Measurements from ENCODE around the gene RBM6.

DNA sequence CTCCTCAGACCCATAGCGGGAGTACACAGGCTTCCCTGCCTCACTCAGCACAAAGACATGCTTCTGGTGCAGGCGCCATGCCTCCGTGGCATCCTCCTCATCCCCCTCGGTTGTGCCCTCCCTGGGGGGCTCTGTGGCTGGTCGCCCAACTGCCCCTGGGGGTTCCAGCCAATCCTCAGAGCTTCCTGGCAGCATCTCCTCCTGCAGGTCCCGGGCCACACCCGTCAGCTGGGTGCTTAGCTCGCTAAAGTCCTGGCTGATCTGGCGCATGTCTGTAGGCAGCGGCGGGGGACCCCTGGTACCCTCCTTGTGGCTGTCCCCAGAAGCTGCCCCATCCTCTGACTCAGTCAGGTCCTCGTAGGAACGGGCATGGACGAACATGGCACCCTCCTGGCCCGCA, 28.3 kb upstream of the RBM6 start:
- TF ChIP-seq, protein P1, sequence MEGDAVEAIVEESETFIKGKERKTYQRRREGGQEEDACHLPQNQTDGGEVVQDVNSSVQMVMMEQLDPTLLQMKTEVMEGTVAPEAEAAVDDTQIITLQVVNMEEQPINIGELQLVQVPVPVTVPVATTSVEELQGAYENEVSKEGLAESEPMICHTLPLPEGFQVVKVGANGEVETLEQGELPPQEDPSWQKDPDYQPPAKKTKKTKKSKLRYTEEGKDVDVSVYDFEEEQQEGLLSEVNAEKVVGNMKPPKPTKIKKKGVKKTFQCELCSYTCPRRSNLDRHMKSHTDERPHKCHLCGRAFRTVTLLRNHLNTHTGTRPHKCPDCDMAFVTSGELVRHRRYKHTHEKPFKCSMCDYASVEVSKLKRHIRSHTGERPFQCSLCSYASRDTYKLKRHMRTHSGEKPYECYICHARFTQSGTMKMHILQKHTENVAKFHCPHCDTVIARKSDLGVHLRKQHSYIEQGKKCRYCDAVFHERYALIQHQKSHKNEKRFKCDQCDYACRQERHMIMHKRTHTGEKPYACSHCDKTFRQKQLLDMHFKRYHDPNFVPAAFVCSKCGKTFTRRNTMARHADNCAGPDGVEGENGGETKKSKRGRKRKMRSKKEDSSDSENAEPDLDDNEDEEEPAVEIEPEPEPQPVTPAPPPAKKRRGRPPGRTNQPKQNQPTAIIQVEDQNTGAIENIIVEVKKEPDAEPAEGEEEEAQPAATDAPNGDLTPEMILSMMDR (IDR thresholded peaks at IDR 0.05 in 8 of 11, conservative IDR thresholded peaks at IDR 0.05 in 3 of 11): no peak
- TF ChIP-seq POLR2AphosphoS5 (IDR thresholded peaks at IDR 0.05): no peak
